ENCODE results near the gene PCBP3.

PCBP3 gene

DNA sequence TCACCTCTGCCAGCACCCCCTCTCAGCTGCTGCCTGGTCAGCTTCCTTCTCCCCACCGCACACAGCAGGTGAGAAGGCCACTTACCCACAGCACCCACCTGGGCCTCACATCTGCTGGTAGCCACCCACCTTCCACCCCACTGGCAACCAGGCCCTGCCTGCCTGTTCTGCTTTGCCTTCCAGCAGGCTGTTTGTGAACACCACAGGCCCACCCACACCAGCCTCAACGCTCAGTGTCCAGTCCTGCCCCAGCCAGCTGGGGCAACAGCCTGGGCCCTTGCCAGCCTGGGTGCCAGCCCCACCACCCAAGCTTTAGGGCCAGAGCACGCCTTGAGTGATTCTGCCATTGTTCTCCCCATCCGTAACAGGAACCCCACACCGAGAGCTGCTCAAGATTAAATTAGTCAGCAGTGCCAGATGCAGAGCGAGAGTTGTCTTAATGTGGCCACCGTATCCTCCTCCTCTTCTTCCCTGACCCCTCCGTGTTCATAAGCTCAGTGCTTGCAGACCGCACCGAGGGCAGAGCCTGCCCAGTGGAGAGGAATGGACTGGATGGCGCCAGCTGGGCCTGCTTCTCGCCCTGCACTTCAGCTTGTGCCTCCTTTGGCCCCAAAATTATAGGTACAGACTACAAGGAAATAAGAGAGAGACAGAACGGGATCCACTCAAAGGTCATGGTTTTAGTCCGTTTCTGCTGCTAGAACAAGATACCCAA is 217.8 kb downstream of the PCBP3 start:
- no peak for DNase-seq (ENCODE audit: low read depth in 2 of 2)

DNA sequence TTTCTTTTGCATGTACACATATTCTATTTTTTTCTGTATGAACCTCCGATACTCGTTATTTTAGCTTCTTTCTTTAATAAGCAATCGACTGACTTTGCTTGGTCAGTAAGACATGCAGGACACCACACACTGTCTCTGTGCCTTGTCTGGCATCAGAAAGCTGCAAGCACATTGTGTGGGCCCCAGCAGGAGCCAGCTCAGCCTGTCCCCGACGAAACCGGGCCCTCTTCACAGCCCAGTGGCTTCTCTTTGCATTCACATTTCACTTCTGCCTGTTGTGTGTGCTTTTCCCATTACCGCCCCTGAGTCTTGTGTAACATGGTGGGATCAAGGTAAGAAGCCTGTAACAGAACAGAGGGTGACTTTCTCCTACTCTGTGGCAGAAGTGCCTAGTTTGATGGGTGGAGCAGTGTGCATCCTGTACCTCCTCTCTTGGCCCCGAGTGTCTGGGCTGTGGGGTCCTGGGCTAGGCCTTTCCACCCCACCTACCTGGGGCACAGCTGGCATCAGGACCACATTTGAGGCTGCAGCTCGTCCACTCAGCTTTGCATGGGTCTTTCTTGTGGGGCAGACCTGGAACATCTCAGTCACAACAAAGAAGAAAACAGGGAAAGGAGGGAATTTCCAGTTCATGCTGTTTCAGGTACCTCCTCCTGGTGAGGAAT is 219.2 kb downstream of the PCBP3 start:
- no peak for DNase-seq (ENCODE audit: low read depth in 2 of 2)

GRCh38 chr21:45863267-45863666 is 219.7 kb downstream of the PCBP3 start:
- DNase-seq (ENCODE audit: low read depth in 2 of 2): no peak

DNA sequence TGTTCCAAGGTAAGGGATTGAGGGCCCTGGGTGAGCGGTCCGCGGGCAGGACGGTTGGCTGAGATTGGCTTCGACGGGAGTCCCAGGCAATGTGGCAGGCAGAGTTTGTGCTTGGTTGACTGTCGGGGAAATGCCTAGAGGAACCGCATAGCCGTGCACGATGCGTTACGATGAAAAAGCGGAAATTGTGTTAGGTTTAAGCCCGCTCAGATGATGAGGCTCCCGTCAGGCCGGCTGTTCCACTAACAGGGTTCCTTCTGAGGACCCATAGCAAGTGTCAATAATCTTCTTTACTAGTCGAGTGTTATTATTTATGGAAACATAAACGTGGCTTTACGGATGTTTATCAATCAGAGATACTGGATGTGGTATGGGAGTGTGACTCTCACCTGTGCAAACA is 220.2 kb downstream of the PCBP3 start:
- no peak for DNase-seq (ENCODE audit: low read depth in 2 of 2)

GRCh38 chr21:45864436-45864835 is 220.9 kb downstream of the PCBP3 start:
- no peak for DNase-seq (ENCODE audit: low read depth in 2 of 2)

- DNase-seq (ENCODE audit: low read depth in 2 of 2): no peak
Measured at GRCh38 chr21:45865106-45865835, 221.7 kb downstream of the PCBP3 start.

DNA sequence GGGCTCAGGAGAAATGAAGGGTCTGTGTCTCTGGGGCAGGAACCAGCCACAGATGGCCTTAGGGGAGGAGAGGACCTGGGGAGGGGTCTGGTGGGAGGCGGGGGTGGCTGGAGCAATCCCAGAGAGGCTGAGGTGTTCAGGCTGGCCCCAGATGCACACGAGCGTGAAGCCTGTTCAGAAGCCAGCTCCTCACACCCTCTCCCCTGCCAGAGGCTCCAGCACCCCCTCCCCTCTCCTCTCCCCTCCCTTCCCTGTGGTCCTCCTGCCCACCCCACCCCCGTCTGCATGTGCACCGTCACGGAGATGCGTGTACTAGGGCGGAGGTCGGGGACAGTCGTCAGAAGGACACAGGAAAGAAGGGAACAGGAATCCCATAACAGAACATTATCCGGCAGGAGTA is 223.0 kb downstream of the PCBP3 start:
- no peak for DNase-seq (ENCODE audit: low read depth in 2 of 2)

- DNase-seq (ENCODE audit: low read depth in 2 of 2): no peak
Measured at GRCh38 chr21:45867041-45867666, 223.6 kb downstream of the PCBP3 start.

- no peak for DNase-seq (ENCODE audit: low read depth in 2 of 2)
Measured at GRCh38 chr21:45867671-45868081, 224.2 kb downstream of the PCBP3 start.

GRCh38 chr21:45868086-45868485 is 224.6 kb downstream of the PCBP3 start:
- DNase-seq (ENCODE audit: low read depth in 2 of 2): no peak

GRCh38 chr21:45868488-45868887 is 225.0 kb downstream of the PCBP3 start:
- DNase-seq (ENCODE audit: low read depth in 2 of 2): no peak

GRCh38 chr21:45869121-45870007 is 225.8 kb downstream of the PCBP3 start:
- DNase-seq (ENCODE audit: low read depth in 2 of 2): no peak

- no peak for DNase-seq (ENCODE audit: low read depth in 2 of 2)
Measured at GRCh38 chr21:45870421-45870820, 226.9 kb downstream of the PCBP3 start.

DNA sequence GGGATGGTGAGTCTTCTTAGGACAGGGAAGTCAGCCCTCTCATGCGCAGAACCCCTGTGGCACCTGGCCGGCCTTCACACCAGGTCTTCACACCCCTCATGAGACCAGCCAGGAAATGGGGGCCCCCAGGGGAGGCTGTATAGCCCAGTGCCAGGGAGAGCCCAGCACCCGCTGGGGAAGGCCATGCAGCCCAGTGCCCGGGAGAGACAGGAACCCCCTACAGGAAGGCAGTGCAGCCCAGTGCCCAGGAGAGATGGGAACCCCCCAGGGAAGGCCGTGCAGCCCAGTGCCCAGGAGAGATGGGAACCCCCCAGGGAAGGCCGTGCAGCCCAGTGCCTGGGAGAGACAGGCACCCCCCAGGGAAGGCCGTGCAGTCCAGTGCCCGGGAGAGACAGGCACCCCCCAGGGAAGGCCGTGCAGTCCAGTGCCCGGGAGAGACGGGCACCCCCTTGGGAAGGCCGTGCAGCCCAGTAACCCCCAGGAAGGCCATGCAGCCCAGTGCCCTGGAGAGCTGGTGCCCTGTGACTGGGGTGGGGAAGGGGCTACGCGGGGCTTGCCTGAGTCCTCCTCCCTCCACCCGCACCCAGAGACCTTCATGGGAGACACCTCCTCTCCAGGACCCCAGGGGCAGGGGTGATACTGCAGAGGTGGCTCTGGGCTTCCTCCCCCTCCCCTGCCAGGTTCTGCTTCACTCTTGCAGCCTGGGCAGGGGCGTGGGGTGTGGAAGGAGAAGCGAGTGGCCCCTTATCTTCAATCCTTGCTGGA is 227.5 kb downstream of the PCBP3 start:
- no peak for DNase-seq (ENCODE audit: low read depth in 2 of 2)

DNA sequence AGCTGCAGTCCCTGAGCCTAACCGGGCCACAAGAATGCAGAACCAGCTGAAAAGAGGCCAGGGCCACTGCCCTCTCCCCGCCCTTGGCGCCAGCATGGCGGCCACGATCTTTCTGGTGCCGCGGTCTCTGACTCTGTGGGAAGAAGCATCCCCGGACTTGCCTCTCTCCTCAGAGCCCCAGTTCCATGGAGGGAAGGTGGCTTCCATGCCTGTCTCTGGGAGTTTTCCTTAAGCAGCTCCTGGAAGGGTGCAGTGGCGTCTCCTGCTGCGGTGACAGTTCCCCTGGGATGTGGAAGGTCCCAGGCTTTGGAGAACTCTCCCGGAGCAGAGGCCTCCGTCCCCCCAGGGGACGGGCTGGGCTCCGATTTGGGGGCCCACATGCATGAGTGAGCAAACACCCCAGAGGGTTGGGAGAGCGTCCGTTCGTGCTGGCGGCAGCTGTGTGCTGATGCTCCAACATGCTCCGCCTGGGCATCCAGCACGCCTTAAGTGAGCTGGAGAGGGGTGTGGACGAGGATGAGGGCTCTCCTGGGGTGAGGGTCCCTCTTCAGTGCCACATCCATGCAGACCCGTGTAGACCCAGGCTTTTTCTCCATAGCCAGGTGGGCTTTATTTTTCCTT is 228.2 kb downstream of the PCBP3 start:
- DNase-seq (ENCODE audit: low read depth in 2 of 2): no peak

- no peak for DNase-seq (ENCODE audit: low read depth in 2 of 2)
Measured at GRCh38 chr21:45872471-45872870, 228.9 kb downstream of the PCBP3 start.

DNA sequence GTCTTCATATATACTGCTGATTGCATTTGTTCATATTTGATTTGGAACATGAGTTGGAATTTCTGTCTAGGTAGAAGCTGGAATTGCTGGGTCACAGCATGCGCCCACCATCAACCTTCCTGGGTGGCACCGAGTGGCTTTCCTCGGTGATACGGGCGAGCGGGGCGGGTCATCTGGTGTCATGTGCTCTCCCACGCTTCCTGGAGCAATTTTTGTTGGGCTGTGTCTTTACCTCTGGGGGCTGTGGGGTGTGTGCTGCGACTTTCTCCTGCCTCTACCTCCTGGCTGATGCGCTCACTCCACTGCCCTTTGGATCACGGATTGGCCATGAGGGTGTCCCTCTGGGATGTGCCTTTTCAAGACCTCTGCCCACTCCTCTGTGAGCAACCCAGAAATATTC is 229.4 kb downstream of the PCBP3 start:
- DNase-seq (ENCODE audit: low read depth in 2 of 2): no peak

GRCh38 chr21:45873418-45873817 is 229.9 kb downstream of the PCBP3 start:
- no peak for DNase-seq (ENCODE audit: low read depth in 2 of 2)

DNA sequence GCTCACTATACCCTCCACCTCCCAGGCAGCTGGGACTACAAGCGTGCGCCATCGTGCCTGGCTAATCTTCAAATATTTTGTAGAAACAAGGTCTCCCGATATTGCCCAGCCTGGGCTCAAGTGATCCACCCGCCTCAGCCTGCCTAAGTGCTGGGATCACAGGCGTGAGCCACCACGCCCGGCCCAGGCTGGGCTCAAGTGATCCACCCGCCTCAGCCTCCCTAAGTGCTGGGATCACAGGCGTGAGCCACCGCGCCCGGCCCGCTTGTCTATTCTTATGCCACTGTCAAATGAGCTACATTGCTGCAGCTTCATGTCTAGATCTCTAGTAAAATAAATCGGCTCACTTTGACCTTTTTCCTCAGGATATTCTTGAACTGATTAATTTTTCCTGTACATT is 230.3 kb downstream of the PCBP3 start:
- DNase-seq (ENCODE audit: low read depth in 2 of 2): no peak

DNA sequence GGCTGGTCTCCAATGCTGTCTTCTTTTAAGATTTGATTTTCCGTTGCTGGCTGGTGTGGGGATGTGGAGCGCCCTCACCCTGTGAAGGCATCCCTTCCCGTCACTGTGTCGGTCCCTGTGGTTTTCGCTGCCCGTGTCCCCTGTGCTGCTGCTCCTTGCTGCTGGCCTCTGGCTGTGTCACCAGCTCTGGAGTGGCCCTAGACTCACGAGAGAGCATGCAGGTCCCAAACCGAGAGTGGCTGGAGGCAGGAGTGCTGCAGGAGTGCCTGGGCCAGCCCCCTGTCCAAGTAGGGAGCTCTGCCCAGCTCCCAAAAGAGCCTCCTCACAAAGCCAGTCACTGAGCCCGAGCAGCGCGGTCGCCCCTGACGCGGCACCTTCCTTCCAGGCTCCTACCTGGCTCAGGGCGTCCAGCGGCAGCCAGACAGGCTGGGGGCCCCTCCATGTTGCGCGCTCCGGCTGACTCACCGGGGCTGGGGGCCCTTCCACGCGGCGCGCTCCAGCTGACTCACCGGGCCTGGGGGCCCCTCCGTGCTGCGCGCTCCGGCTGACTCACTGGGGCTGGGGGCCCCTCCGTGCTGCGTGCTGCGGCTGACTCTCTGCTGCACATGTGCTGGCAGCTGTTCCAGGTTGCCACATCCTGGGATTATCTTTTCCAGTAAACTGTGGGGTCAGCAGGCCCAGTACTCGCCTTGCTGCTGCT is 231.3 kb downstream of the PCBP3 start:
- no peak for DNase-seq (ENCODE audit: low read depth in 2 of 2)

Data from activated CD4-positive, alpha-beta T cell treated with anti-CD3 and anti-CD28 coated beads for 24 hours (primary cell).